Measurements from ENCODE around the gene DPH6. TPM values are rescaled to one million over a fixed set of nuclear protein-coding genes. Genes with fewer than 3 reads are reported as not detected.

DPH6 gene
- total and polyA plus RNA-seq, 4 experiments from 2014 or later = 11.5 to 28.3 (median 18.5) TPM

DNA sequence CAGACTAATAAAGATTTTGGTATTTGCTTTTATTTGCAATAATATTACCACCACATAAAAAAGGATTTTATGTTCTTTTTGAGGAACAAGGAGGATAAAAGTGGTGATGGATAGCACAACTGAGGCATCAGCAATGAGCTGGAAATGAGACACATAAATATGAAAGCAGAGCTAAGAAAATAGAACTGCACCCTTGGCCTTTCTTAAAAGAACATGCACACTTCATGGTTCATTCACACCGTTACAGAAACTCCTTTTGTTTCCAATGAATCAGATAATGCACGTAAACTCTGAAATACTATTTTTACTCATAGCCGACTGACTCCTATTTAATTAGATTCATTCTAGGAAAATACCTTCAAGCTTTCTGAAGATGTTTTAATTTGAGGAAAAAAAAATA, 19.9 kb upstream of the DPH6 start:
- H3K4me3 Mint-ChIP-seq = no peak overlapping the region
- no peaks in the 10 kb centered on the region for H3K4me1 Mint-ChIP-seq
- intact Hi-C loops (cut with micrococcal nuclease) = no loop called here
- no peaks in the 10 kb centered on the region for H3K9me3 ChIP-seq (ENCODE audit: control insufficient read depth in 1 of 2, low read length in 2 of 2)
- no peaks in the 10 kb centered on the region for H3K4me1 ChIP-seq (ENCODE audit: insufficient read depth, low read length)
- CTCF ChIA-PET (ENCODE audit: partially characterized antibody) = no interaction called here
- no peaks in the 10 kb centered on the region for H3K27me3 ChIP-seq (ENCODE audit: insufficient read depth, low read length)
- H3K27ac ChIP-seq (ENCODE audit: low read depth, low read length) = no peak overlapping the region
- POLR2A ChIA-PET (ENCODE audit: partially characterized antibody) = no interaction called here
- DNase-seq = no peak
- no peaks in the 10 kb centered on the region for H3K36me3 ChIP-seq (ENCODE audit: insufficient read depth, low read length)
- no peak overlapping the region for H3K4me3 ChIP-seq (ENCODE audit: low read length in 2 of 2)
- no peaks in the 10 kb centered on the region for H3K36me3 Mint-ChIP-seq
- H3K27me3 Mint-ChIP-seq = peaks cover 2 to 4% of the 10 kb centered on the region in 2 donors
- H3K27ac Mint-ChIP-seq = no peak overlapping the region
- H3K9me3 Mint-ChIP-seq = no peaks in the 10 kb centered on the region

DNA sequence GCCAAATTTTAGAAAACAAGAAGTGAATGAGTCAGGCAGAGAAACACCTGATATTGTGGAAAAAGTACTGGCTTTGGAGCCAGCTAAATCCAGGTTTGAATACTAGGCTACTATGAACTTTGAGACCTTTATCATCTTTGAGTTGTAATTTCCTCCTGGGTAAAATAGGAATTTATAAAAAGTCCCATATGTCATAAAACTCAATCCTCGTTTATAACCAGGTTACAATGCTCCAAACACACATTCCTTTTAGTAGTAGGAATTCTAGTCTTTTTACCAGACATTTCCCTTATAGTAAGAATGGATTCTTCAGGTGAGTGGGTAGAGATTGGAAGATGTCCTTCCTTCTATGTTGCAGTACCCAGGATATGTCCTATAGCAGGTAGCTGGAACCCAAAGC, 16.7 kb upstream of the DPH6 start:
- Mint-ChIP-seq H3K4me3 (no peak overlapping the region), H3K36me3 (no peaks in the 10 kb centered on the region), H3K27me3 (no peaks in the 10 kb centered on the region), H3K4me1 (no peaks in the 10 kb centered on the region), H3K9me3 (no peaks in the 10 kb centered on the region), H3K27ac (no peak overlapping the region)
- H3K27me3 ChIP-seq (ENCODE audit: insufficient read depth, low read length) = no peaks in the 10 kb centered on the region
- no peaks in the 10 kb centered on the region for H3K9me3 ChIP-seq (ENCODE audit: control insufficient read depth in 1 of 2, low read length in 2 of 2)
- H3K36me3 ChIP-seq (ENCODE audit: insufficient read depth, low read length) = no peaks in the 10 kb centered on the region
- ChIA-PET POLR2A (ENCODE audit: partially characterized antibody) (no interaction called here), CTCF (ENCODE audit: partially characterized antibody) (no interaction called here)
- no peak for DNase-seq
- intact Hi-C loops (cut with micrococcal nuclease) = no loop called here
- H3K4me1 ChIP-seq (ENCODE audit: insufficient read depth, low read length) = no peaks in the 10 kb centered on the region
- H3K4me3 ChIP-seq (ENCODE audit: low read length in 2 of 2) = no peak overlapping the region
- no peak overlapping the region for H3K27ac ChIP-seq (ENCODE audit: low read depth, low read length)

DNA sequence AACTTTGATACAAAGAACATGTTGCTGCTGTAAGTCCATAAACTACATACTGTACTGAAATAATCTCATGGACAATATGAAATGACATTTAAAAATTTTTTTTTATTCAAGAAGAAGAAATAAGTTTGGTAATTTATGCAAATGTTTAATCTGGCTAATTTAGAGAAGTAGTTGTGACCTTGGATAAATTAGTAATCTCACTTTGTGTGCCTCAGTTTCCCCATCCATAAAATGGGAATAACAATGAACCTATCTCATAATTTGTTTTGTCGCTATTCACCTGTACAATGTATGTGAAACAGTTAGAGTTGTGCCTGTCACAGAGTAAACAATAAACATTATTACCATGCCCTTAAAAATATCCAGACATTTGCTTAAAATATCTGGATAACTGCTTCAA, 15.3 kb upstream of the DPH6 start:
- intact Hi-C loops (cut with micrococcal nuclease) = no loop called here
- Histone ChIP-seq H3K27me3 (ENCODE audit: insufficient read depth, low read length) (no peaks in the 10 kb centered on the region), H3K9me3 (ENCODE audit: control insufficient read depth in 1 of 2, low read length in 2 of 2) (no peaks in the 10 kb centered on the region), H3K4me3 (ENCODE audit: low read length in 2 of 2) (no peak overlapping the region), H3K27ac (ENCODE audit: low read depth, low read length) (no peak overlapping the region), H3K4me1 (ENCODE audit: insufficient read depth, low read length) (no peaks in the 10 kb centered on the region), H3K36me3 (ENCODE audit: insufficient read depth, low read length) (no peaks in the 10 kb centered on the region)
- Mint-ChIP-seq H3K9me3 (no peaks in the 10 kb centered on the region), H3K4me1 (no peaks in the 10 kb centered on the region), H3K4me3 (no peak overlapping the region), H3K27ac (no peak overlapping the region), H3K36me3 (no peaks in the 10 kb centered on the region), H3K27me3 (no peaks in the 10 kb centered on the region)
- DNase-seq = no peak
- POLR2A ChIA-PET (ENCODE audit: partially characterized antibody) = no interaction called here
- CTCF ChIA-PET (ENCODE audit: partially characterized antibody) = no interaction called here

DNA sequence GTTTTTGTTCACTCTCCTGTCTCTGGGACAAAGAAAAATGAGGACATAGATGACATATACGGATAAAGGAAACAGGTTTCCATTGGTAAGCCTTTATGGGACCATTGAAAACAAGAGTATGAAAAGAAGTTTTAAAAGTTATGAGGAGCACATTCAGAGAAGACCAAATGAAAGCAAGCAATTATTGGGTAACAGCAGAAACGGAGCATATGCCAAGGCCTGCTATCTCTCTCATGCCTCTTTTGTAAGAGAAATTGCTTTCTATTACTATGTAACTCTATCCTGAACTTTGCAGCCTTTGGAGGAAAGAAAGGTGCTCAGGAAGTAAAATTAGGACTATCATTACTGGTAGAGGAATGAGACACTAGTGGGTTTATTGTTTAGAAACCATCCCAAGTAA, 14.9 kb upstream of the DPH6 start:
- no peak for DNase-seq
- no peak overlapping the region for H3K4me3 ChIP-seq (ENCODE audit: low read length in 2 of 2)
- Mint-ChIP-seq H3K27me3 (no peaks in the 10 kb centered on the region), H3K4me3 (no peak overlapping the region), H3K4me1 (no peaks in the 10 kb centered on the region), H3K36me3 (no peaks in the 10 kb centered on the region), H3K27ac (no peak overlapping the region), H3K9me3 (no peaks in the 10 kb centered on the region)
- H3K36me3 ChIP-seq (ENCODE audit: insufficient read depth, low read length) = no peaks in the 10 kb centered on the region
- no peak overlapping the region for H3K27ac ChIP-seq (ENCODE audit: low read depth, low read length)
- ChIA-PET CTCF (ENCODE audit: partially characterized antibody) (no interaction called here), POLR2A (ENCODE audit: partially characterized antibody) (no interaction called here)
- no peaks in the 10 kb centered on the region for H3K4me1 ChIP-seq (ENCODE audit: insufficient read depth, low read length)
- no peaks in the 10 kb centered on the region for H3K9me3 ChIP-seq (ENCODE audit: control insufficient read depth in 1 of 2, low read length in 2 of 2)
- H3K27me3 ChIP-seq (ENCODE audit: insufficient read depth, low read length) = no peaks in the 10 kb centered on the region
- intact Hi-C loops (cut with micrococcal nuclease) = no loop called here

DNA sequence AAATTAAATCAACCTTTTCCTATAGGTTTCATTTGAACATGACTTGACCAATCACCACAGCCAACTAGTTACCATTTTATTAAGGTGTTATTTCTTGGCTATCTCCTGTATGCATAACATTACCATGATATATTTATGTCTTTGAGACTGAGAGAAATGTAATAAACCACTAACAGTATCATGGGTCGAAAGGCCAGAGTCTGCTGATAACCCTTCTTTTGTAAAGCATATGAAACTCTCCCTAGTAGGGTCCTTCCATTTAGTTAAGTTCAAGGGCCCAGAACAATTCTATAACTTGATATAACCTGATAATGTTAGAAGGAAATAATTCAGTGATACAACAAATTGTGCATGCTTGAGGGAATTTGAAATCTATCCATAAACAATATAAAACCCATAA, 14.3 kb upstream of the DPH6 start:
- H3K4me3 Mint-ChIP-seq = no peak overlapping the region
- DNase-seq = no peak
- no peaks in the 10 kb centered on the region for H3K4me1 Mint-ChIP-seq
- no peaks in the 10 kb centered on the region for H3K27me3 Mint-ChIP-seq
- H3K9me3 Mint-ChIP-seq = no peaks in the 10 kb centered on the region
- no peak overlapping the region for H3K4me3 ChIP-seq (ENCODE audit: low read length in 2 of 2)
- H3K4me1 ChIP-seq (ENCODE audit: insufficient read depth, low read length) = no peaks in the 10 kb centered on the region
- H3K27ac ChIP-seq (ENCODE audit: low read depth, low read length) = no peak overlapping the region
- no peaks in the 10 kb centered on the region for H3K36me3 Mint-ChIP-seq
- intact Hi-C loops (cut with micrococcal nuclease) = no loop called here
- no peaks in the 10 kb centered on the region for H3K27me3 ChIP-seq (ENCODE audit: insufficient read depth, low read length)
- H3K36me3 ChIP-seq (ENCODE audit: insufficient read depth, low read length) = no peaks in the 10 kb centered on the region
- CTCF ChIA-PET (ENCODE audit: partially characterized antibody) = no interaction called here
- no peaks in the 10 kb centered on the region for H3K9me3 ChIP-seq (ENCODE audit: control insufficient read depth in 1 of 2, low read length in 2 of 2)
- H3K27ac Mint-ChIP-seq = no peak overlapping the region
- POLR2A ChIA-PET (ENCODE audit: partially characterized antibody) = no interaction called here

DNA sequence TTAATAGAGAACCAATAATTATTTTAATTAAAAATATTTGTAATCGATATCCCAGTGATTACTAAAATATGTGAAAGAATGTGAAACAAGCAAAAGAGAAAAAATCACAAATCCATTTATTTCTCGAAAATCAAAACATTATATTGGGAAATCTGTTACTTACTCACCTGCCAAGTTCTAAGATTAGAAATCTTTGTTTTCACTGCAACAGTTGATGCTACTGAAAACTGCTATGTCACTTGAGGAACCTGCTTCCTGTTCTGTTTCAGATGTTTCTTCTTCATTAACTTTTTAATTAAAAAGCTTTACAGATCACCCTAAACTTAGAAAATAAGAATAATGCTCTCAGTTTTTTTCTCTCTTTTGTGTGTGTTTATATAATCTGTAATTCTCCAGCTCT, 13.7 kb upstream of the DPH6 start:
- Histone ChIP-seq H3K27ac (ENCODE audit: low read depth, low read length) (no peak overlapping the region), H3K4me1 (ENCODE audit: insufficient read depth, low read length) (no peaks in the 10 kb centered on the region), H3K9me3 (ENCODE audit: control insufficient read depth in 1 of 2, low read length in 2 of 2) (no peaks in the 10 kb centered on the region), H3K27me3 (ENCODE audit: insufficient read depth, low read length) (no peaks in the 10 kb centered on the region), H3K4me3 (ENCODE audit: low read length in 2 of 2) (no peak overlapping the region), H3K36me3 (ENCODE audit: insufficient read depth, low read length) (no peaks in the 10 kb centered on the region)
- DNase-seq = no peak
- ChIA-PET POLR2A (ENCODE audit: partially characterized antibody) (no interaction called here), CTCF (ENCODE audit: partially characterized antibody) (no interaction called here)
- Mint-ChIP-seq H3K27ac (no peak overlapping the region), H3K4me1 (no peaks in the 10 kb centered on the region), H3K4me3 (no peak overlapping the region), H3K9me3 (no peaks in the 10 kb centered on the region), H3K36me3 (no peaks in the 10 kb centered on the region), H3K27me3 (no peaks in the 10 kb centered on the region)
- intact Hi-C loops (cut with micrococcal nuclease) = no loop called here

DNA sequence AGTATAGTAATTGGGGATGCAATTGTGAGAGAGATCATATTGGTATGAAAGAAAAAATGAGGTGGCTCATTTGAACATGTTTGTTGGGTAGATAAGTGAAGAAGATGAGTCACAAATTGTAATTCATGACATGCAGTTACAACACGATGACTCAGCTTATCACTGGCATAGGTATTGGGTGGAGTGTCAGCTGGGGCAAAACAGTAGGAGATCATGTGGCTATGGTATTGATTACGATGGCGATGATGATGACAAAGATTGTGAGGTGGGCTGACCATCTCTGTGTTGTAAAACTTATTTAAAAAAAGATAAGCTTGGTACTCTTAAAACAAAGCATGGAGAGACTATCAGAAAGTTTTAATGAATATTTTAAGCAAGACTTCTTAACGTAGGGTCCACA, 11.6 kb upstream of the DPH6 start:
- ChIA-PET CTCF (ENCODE audit: partially characterized antibody) (no interaction called here), POLR2A (ENCODE audit: partially characterized antibody) (no interaction called here)
- no peaks in the 10 kb centered on the region for H3K27me3 Mint-ChIP-seq
- H3K9me3 Mint-ChIP-seq = no peaks in the 10 kb centered on the region
- no peaks in the 10 kb centered on the region for H3K36me3 Mint-ChIP-seq
- no peak overlapping the region for H3K4me3 ChIP-seq (ENCODE audit: low read length in 2 of 2)
- no peaks in the 10 kb centered on the region for H3K4me1 ChIP-seq (ENCODE audit: insufficient read depth, low read length)
- intact Hi-C loops (cut with micrococcal nuclease) = no loop called here
- H3K27me3 ChIP-seq (ENCODE audit: insufficient read depth, low read length) = no peaks in the 10 kb centered on the region
- no peak overlapping the region for H3K27ac ChIP-seq (ENCODE audit: low read depth, low read length)
- H3K9me3 ChIP-seq (ENCODE audit: control insufficient read depth in 1 of 2, low read length in 2 of 2) = no peaks in the 10 kb centered on the region
- no peak for DNase-seq
- no peak overlapping the region for H3K27ac Mint-ChIP-seq
- H3K4me3 Mint-ChIP-seq = no peak overlapping the region
- H3K36me3 ChIP-seq (ENCODE audit: insufficient read depth, low read length) = no peaks in the 10 kb centered on the region
- H3K4me1 Mint-ChIP-seq = no peaks in the 10 kb centered on the region

DNA sequence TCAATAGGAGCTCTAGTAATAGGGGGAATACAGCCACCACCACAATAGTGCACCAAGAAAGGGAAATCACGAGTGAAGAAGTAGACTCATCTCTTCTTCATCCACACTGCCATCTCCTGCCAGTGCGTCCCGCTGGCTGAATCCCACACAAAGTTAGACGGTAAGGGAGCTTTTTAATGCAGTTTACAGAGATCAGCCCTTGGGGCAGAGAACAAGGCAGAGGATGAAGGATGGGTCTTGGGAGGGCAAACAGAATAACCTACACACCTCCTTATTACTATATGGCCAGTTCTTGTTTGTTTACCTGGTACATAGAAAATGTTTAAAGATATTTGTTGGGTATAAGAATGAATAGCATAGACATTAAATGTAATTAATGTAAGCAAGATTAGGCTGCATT, 11.0 kb upstream of the DPH6 start:
- no peak overlapping the region for H3K27ac ChIP-seq (ENCODE audit: low read depth, low read length)
- Mint-ChIP-seq H3K36me3 (no peaks in the 10 kb centered on the region), H3K4me3 (no peak overlapping the region), H3K9me3 (no peaks in the 10 kb centered on the region), H3K27ac (no peak overlapping the region), H3K4me1 (no peaks in the 10 kb centered on the region), H3K27me3 (no peaks in the 10 kb centered on the region)
- H3K4me3 ChIP-seq (ENCODE audit: low read length in 2 of 2) = no peak overlapping the region
- intact Hi-C loops (cut with micrococcal nuclease) = no loop called here
- no peak for DNase-seq
- ChIA-PET CTCF (ENCODE audit: partially characterized antibody) (no interaction called here), POLR2A (ENCODE audit: partially characterized antibody) (no interaction called here)
- no peaks in the 10 kb centered on the region for H3K36me3 ChIP-seq (ENCODE audit: insufficient read depth, low read length)
- no peaks in the 10 kb centered on the region for H3K27me3 ChIP-seq (ENCODE audit: insufficient read depth, low read length)
- no peaks in the 10 kb centered on the region for H3K4me1 ChIP-seq (ENCODE audit: insufficient read depth, low read length)
- no peaks in the 10 kb centered on the region for H3K9me3 ChIP-seq (ENCODE audit: control insufficient read depth in 1 of 2, low read length in 2 of 2)
